Placental epithelial cell (primary cell): Measurements from ENCODE around the gene STARD10. TPM values are rescaled to one million over a fixed set of nuclear protein-coding genes. Genes with fewer than 3 reads are reported as not detected.

ENCODE experiments used
- small RNA-seq: library from RNA; depleted of rRNA; stranded (forward); fragments of <200 nt; gene quantifications from one replicate; pipeline ENCODE3, GENCODE V24; 2012
- total RNA-seq: library from RNA; depleted of rRNA; stranded (reverse); fragments of >200 nt; gene quantifications from 2 replicates; pipeline ENCODE4 v1.2.3, GENCODE V29; 2012

STARD10 gene, protein sequence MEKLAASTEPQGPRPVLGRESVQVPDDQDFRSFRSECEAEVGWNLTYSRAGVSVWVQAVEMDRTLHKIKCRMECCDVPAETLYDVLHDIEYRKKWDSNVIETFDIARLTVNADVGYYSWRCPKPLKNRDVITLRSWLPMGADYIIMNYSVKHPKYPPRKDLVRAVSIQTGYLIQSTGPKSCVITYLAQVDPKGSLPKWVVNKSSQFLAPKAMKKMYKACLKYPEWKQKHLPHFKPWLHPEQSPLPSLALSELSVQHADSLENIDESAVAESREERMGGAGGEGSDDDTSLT
- 292 and 302 TPM in 2 replicates for total RNA-seq

GRCh38 chr11:72793425-72794367, at the start of gene STARD10:
Gene STARD10, minus strand, starts transcription at chr11:72794047. Its CDS starts 12,866 bp downstream, at chr11:72781181.

DNA sequence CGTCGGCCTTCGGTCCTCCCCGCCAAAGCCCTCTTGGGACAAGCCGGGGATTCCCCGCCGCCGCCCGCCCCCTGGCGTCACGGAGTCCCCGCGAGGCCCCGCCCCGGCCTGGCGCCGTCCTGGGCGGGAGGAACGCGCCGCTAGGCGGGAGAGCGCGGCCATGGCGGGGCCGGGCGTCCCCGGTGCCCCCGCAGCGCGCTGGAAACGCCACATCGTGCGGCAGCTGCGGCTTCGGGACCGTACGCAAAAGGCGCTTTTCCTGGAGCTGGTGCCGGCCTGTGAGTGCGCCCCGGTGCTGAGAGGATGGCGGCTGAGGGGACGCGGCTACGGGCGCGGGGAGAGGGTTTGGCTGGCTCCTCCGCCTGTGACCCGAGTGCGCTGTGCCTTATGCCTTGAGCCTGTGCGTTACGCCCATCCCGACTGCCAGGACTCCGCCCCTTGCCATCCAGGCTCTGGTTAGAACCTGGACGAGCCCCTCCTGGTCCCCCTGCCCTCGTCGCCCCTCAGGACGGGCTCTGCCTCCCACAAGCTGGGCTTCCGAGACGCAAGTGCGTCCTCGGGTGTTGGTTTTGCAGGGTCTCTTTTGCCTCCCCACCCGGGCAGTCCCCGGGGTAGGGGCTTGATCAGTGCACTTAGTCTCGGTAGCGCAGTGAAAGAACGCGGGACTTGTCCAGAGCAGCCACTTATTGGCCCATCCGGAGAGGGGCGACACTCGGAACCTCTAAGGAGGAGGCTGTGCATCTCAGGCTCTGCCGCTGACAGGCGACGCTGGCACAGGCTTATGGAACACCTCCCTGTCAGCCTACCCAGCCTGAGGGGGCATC, 20.7 kb upstream of the STARD10 start, which contains the start of gene ATG16L2:
Gene ATG16L2 (plus strand): TSS at position 126 of the 824 bp plus-strand sequence. CDS start 35 bp downstream, at position 161.

DNA sequence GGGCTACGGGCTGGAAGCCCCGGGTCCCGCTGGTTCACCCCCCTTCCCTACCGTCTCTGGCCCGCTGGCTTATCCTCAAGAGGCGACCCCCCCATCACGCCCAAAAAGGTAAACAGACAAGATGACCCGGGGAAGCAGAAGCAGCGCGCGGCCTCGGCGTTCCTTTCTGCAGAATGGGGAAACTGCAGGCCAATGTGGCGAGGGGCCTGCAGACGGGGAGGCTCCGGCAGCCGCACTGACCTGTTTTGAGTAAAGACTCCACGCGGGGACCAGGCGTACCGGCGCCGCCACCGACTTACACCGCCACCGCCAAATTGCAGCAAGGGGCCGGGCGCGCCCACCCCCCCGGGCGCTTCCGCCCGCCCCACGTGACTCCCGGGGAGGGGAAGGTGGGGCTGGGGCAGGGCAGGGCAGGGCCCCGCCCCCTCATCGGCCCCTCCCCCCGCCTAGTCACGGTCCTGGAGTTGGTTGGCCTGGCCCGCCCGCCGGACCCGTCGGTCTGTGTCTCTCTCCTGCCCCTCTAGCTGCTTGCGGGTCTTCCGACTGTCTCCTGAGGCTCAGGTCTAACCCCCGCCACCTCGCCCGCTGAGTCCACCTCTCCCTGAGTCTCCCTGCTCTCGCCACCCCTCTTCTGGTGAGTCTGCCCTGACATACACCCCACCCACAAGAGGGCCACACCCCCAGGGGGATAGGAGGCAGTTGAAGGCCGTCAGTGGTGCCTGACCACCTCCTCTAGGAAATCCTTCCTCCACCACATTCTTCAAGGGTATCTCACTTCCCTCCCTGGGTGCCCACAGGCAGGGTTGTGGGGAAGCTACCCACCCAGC, 41.5 kb downstream of the STARD10 start, which contains the start of gene ARAP1:
Gene ARAP1 (minus strand): TSS at position 321 of the 827 bp plus-strand sequence. CDS start 25,280 bp downstream, outside the sequence.

Small RNAs within 50 kb of the gene (small RNA-seq; reads per million reads assigned to genes)
- not detected for gene MIR4692
- not detected for gene RF00019

Other genes with a start within 250 kb of the STARD10 start
- gene PDE2A, start 119.6 kb downstream of the STARD10 start, total RNA-seq = 0.43 and 0.79 TPM in 2 replicates
- 80.6 and 91.9 TPM in 2 replicates for gene ARAP1, start 41.6 kb downstream of the STARD10 start, total RNA-seq
- 2.0 and 8.6 TPM in 2 replicates for gene ATG16L2, start 20.4 kb upstream of the STARD10 start, total RNA-seq